KMS-11 (cell line): ENCODE measurements around the gene CELF2.

Experiments
- H2AFZ ChIP-seq: fragments of 200-600 bp; sonication (generic); 2 replicates; pipeline ENCODE4 v1.6.1; 2016; ENCODE audit warnings: antibody characterized with exemption, mixed run types, low read depth
- H3K27ac ChIP-seq: fragments of 200-600 bp; sonication (generic); 2 replicates; pipeline ENCODE4 v1.6.1; 2016; ENCODE audit warnings: mild to moderate bottlenecking, mixed run types
- H3K27me3 ChIP-seq: fragments of 200-600 bp; sonication (generic); 2 replicates; pipeline ENCODE4 v1.6.1; 2017; ENCODE audit warnings: mild to moderate bottlenecking, low read depth, mixed run types, moderate library complexity; ENCODE audit not compliant: insufficient read depth
- H3K36me3 ChIP-seq: fragments of 200-600 bp; sonication (generic); 2 replicates; pipeline ENCODE4 v1.6.1; 2017; ENCODE audit warnings: mild to moderate bottlenecking, mixed run types; ENCODE audit not compliant: insufficient read depth
- H3K4me1 ChIP-seq: fragments of 200-600 bp; sonication (generic); 2 replicates; pipeline ENCODE4 v1.6.1; 2016; ENCODE audit warnings: mild to moderate bottlenecking, low read depth, mixed run types; ENCODE audit not compliant: poor library complexity, severe bottlenecking
- H3K4me2 ChIP-seq: fragments of 200-600 bp; sonication (generic); 2 replicates; pipeline ENCODE4 v1.7.0; 2016; ENCODE audit warnings: mild to moderate bottlenecking, mixed run types
- H3K4me3 ChIP-seq: fragments of 200-600 bp; sonication (generic); IDR thresholded peaks from 2 replicates; pipeline ENCODE4 v1.6.1; 2017; ENCODE audit warnings: low read depth, low read length, mixed read lengths; ENCODE audit not compliant: insufficient read depth
- H3K79me2 ChIP-seq: fragments of 200-600 bp; sonication (generic); 2 replicates; pipeline ENCODE4 v1.6.1; 2016; ENCODE audit warnings: low read depth, mixed run types; ENCODE audit not compliant: insufficient read depth
- H3K9ac ChIP-seq: fragments of 200-600 bp; sonication (generic); 2 replicates; pipeline ENCODE4 v1.6.1; 2016; ENCODE audit warnings: mild to moderate bottlenecking, mixed run types
- H4K20me1 ChIP-seq: fragments of 200-600 bp; sonication (generic); 2 replicates; pipeline ENCODE4 v1.6.1; 2016; ENCODE audit warnings: mild to moderate bottlenecking, mixed run types; ENCODE audit not compliant: insufficient read depth
- TF ChIP-seq, protein P1 (sequence below): fragments of 200-600 bp; sonication (generic); conservative IDR thresholded peaks from 2 replicates; pipeline ENCODE4 v1.6.1; 2017; ENCODE audit warnings: low read depth, mild to moderate bottlenecking, antibody characterized with exemption, low read length, moderate library complexity, mixed read lengths

The CELF2 gene

GRCh38 chr10:11204351-11204942 lies 186.8 kb downstream of the CELF2 start:
- H3K4me1 ChIP-seq = peaks cover 7% of the 10 kb centered on the region
- TF ChIP-seq, protein P1, sequence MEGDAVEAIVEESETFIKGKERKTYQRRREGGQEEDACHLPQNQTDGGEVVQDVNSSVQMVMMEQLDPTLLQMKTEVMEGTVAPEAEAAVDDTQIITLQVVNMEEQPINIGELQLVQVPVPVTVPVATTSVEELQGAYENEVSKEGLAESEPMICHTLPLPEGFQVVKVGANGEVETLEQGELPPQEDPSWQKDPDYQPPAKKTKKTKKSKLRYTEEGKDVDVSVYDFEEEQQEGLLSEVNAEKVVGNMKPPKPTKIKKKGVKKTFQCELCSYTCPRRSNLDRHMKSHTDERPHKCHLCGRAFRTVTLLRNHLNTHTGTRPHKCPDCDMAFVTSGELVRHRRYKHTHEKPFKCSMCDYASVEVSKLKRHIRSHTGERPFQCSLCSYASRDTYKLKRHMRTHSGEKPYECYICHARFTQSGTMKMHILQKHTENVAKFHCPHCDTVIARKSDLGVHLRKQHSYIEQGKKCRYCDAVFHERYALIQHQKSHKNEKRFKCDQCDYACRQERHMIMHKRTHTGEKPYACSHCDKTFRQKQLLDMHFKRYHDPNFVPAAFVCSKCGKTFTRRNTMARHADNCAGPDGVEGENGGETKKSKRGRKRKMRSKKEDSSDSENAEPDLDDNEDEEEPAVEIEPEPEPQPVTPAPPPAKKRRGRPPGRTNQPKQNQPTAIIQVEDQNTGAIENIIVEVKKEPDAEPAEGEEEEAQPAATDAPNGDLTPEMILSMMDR = no peak
- H3K79me2 ChIP-seq = 0 out of 2 replicates have a peak, but pooled peaks cover 7% of the 10 kb centered on the region
- H3K9ac ChIP-seq = no peak overlapping the region
- H3K27ac ChIP-seq = no peak overlapping the region
- no peak overlapping the region for H3K4me2 ChIP-seq
- H4K20me1 ChIP-seq = no peaks in the 10 kb centered on the region
- no peak overlapping the region for H3K4me3 ChIP-seq
- no peak overlapping the region for H2AFZ ChIP-seq
- no peaks in the 10 kb centered on the region for H3K27me3 ChIP-seq
- H3K36me3 ChIP-seq = no peaks in the 10 kb centered on the region

GRCh38 chr10:11205030-11205772 lies 187.5 kb downstream of the CELF2 start:
- Histone ChIP-seq H3K4me1 (peaks cover 9% of the 10 kb centered on the region), H3K4me3 (no peak overlapping the region), H3K4me2 (no peak overlapping the region), H3K27ac (no peak overlapping the region), H3K27me3 (no peaks in the 10 kb centered on the region), H3K9ac (no peak overlapping the region), H4K20me1 (no peaks in the 10 kb centered on the region), H3K36me3 (no peaks in the 10 kb centered on the region), H2AFZ (no peak overlapping the region), H3K79me2 (0 out of 2 replicates have a peak, but pooled peaks cover 12% of the 10 kb centered on the region)
- TF ChIP-seq, protein P1 = no peak

DNA sequence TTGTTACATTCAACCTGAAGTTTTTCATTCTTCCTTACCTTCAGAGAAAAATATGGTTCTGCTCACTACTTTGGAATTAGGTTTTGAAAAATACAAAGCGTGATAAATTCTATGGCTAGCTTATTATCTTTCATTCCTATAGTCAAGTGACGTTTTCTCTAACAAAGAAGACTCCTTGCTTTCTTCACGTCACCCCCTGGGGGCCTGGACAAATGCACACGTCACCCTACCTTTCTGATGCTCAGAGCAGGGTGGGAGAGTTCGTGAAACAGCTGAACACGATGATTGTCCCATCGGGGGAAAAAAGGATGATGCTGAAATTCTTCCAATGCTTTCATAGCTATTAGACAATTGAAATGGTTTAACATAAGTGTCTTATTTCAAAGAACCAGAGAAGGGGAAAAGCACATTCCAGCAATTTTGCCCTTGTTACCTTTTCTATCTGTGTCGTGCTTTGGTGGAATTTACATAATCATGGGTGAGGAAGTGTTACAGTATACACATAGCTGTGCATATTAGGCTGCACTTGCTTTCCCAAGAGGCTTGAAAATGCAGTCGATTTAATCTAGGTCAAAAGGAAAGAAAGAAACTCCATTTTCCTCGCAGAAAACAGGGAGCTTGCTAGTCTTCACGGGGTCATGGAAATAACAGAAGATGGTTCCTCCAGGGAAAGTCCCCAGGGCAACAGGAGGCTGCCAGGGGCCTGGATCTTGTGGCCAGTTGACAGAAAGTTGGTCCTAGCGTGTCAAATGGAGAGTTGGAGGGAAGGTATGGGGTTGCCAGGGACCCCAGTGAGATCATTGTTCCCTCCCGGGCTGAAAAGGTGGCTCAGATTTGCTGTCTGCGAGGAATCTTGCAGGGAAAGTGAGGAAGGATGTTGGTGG lies 189.2 kb downstream of the CELF2 start:
- TF ChIP-seq, protein P1 = no peak

GRCh38 chr10:11207560-11207844 lies 189.8 kb downstream of the CELF2 start:
- H3K27ac ChIP-seq = no peak overlapping the region
- no peaks in the 10 kb centered on the region for H3K27me3 ChIP-seq
- H3K36me3 ChIP-seq = no peaks in the 10 kb centered on the region
- 0 out of 2 replicates have a peak, but pooled peaks cover 12% of the 10 kb centered on the region for H3K79me2 ChIP-seq
- H4K20me1 ChIP-seq = no peaks in the 10 kb centered on the region
- H2AFZ ChIP-seq = no peak overlapping the region
- no peak overlapping the region for H3K4me3 ChIP-seq
- TF ChIP-seq, protein P1 = no peak
- no peak overlapping the region for H3K9ac ChIP-seq
- no peak overlapping the region for H3K4me2 ChIP-seq
- H3K4me1 ChIP-seq = peaks cover 9% of the 10 kb centered on the region

More for the DNA sequence above, 189.2 kb downstream of the CELF2 start:
- Histone ChIP-seq H3K4me3 (no peak overlapping the region), H3K27me3 (no peaks in the 10 kb centered on the region), H3K79me2 (0 out of 2 replicates have a peak, but pooled peaks cover 12% of the 10 kb centered on the region), H3K4me2 (no peak overlapping the region), H4K20me1 (no peaks in the 10 kb centered on the region), H3K36me3 (no peaks in the 10 kb centered on the region), H2AFZ (no peak overlapping the region), H3K27ac (no peak overlapping the region), H3K4me1 (peaks cover 9% of the 10 kb centered on the region), H3K9ac (no peak overlapping the region)
